CD4-positive, alpha-beta T cell treated with Interleukin-15 for 1 hour (primary cell): Measurements from ENCODE around the gene STPG3.

ENCODE experiments used
- DNase-seq: peaks from one replicate; pipeline ENCODE4 v3.0.0-alpha.2; 2020

The STPG3 gene

GRCh38 chr9:137251194-137251461, at the start of gene STPG3:
STPG3 (plus strand) TSS chr9:137251286; CDS start chr9:137251287, 1 bp downstream.
- DNase-seq: no peak

GRCh38 chr9:137202966-137203365, 48.1 kb upstream of the STPG3 start:
- DNase-seq: no peak

- DNase-seq: no peak
These were observed 46.4 kb upstream of the STPG3 start for GRCh38 chr9:137204731-137205125.

- peak; percentile 89 for DNase-seq
These were observed 45.7 kb upstream of the STPG3 start, which contains the start of the genes NDOR1 and TMEM203 for GRCh38 chr9:137205126-137206069. NDOR1 (plus strand) TSS chr9:137205700; CDS start chr9:137205778, 78 bp downstream. TMEM203 (minus strand) TSS chr9:137205648; CDS start chr9:137205414, 234 bp downstream.

- no peak for DNase-seq
These were observed 44.5 kb upstream of the STPG3 start for GRCh38 chr9:137206602-137207001.

- no peak for DNase-seq
These were observed 39.6 kb upstream of the STPG3 start for GRCh38 chr9:137211532-137211931.

- no peak for DNase-seq
These were observed 38.6 kb upstream of the STPG3 start for GRCh38 chr9:137212520-137212919.

GRCh38 chr9:137213160-137214060, 37.7 kb upstream of the STPG3 start:
- no peak for DNase-seq

GRCh38 chr9:137214620-137215019, 36.5 kb upstream of the STPG3 start:
- DNase-seq: no peak

GRCh38 chr9:137215196-137215986, 35.7 kb upstream of the STPG3 start:
- no peak for DNase-seq

- no peak for DNase-seq
These were observed 34.7 kb upstream of the STPG3 start for GRCh38 chr9:137216188-137216965.

- DNase-seq: no peak
These were observed 33.5 kb upstream of the STPG3 start for GRCh38 chr9:137217276-137218211.

GRCh38 chr9:137218212-137218753, 32.8 kb upstream of the STPG3 start:
- no peak for DNase-seq

- no peak for DNase-seq
These were observed 32.3 kb upstream of the STPG3 start for GRCh38 chr9:137218754-137219271.

- no peak for DNase-seq
These were observed 31.2 kb upstream of the STPG3 start for GRCh38 chr9:137219757-137220316.

GRCh38 chr9:137220317-137221094, 30.6 kb upstream of the STPG3 start:
- no peak for DNase-seq

- no peak for DNase-seq
These were observed 30.0 kb upstream of the STPG3 start for GRCh38 chr9:137221095-137221505.

- DNase-seq: no peak
These were observed 29.5 kb upstream of the STPG3 start for GRCh38 chr9:137221506-137222111.
